Measurements from ENCODE around the gene VSTM4. TPM values are rescaled to one million over a fixed set of nuclear protein-coding genes. Genes with fewer than 3 reads are reported as not detected.

The VSTM4 gene
- total and polyA plus RNA-seq, 2 experiments from 2014 or later, result 0.21 to 0.66 TPM

GRCh38 chr10:49112851-49113250 is 2.5 kb downstream of the VSTM4 start:
- no peak overlapping the region for H3K4me2 ChIP-seq
- H3K27ac Mint-ChIP-seq, result no peak overlapping the region
- H3K36me3 Mint-ChIP-seq (ENCODE audit: low read depth), result no peaks in the 10 kb centered on the region
- no peaks in the 10 kb centered on the region for H3K79me2 ChIP-seq (replicated peaks; ENCODE audit: insufficient read depth)
- H3K4me1 ChIP-seq (ENCODE audit: insufficient read depth), result no peaks in the 10 kb centered on the region
- H2AFZ ChIP-seq, result no peak overlapping the region
- DNase-seq (ENCODE audit: low spot score) (no peak), ATAC-seq (no peak)
- H4K20me1 ChIP-seq (replicated peaks; ENCODE audit: insufficient read depth), result no peaks in the 10 kb centered on the region
- no peaks in the 10 kb centered on the region for H3K36me3 ChIP-seq (ENCODE audit: insufficient read depth)
- no peaks in the 10 kb centered on the region for H3K9me3 Mint-ChIP-seq
- no peak overlapping the region for H3K27ac ChIP-seq (ENCODE audit: low read depth)
- peaks cover 11% of the 10 kb centered on the region for H3K27me3 ChIP-seq (ENCODE audit: insufficient read depth)
- H3K9me2 ChIP-seq (ENCODE audit: insufficient read depth), result no peaks in the 10 kb centered on the region
- H3K4me3 Mint-ChIP-seq, result no peak overlapping the region
- peaks cover 4% of the 10 kb centered on the region for H3K27me3 Mint-ChIP-seq (ENCODE audit: insufficient read depth, low read depth, poor library complexity)
- H3K4me1 Mint-ChIP-seq, result peaks cover 8% of the 10 kb centered on the region
- H3F3A ChIP-seq (replicated peaks; ENCODE audit: low read depth), result no peaks in the 10 kb centered on the region
- TF ChIP-seq JUNB (IDR thresholded peaks at IDR 0.05; ENCODE audit: unreplicated experiment), result no peak
- TF ChIP-seq ZNF114 (CRISPR knock-in tag; IDR thresholded peaks at IDR 0.05), result no peak
- no peak for TF ChIP-seq CTCF (conservative IDR thresholded peaks at IDR 0.05; ENCODE audit: low read depth in 2 of 2)
- no peak for TF ChIP-seq STAT1 (IDR thresholded peaks at IDR 0.05; ENCODE audit: unreplicated experiment)
- TF ChIP-seq ETS1 (IDR thresholded peaks at IDR 0.05), result no peak
- no peak for TF ChIP-seq CREB1 (CRISPR knock-in tag; IDR thresholded peaks at IDR 0.05; ENCODE audit: low read depth)
- TF ChIP-seq POLR2AphosphoS5 (IDR thresholded peaks at IDR 0.05; ENCODE audit: low read depth), result no peak
- no peak for TF ChIP-seq ZNF331 (CRISPR knock-in tag; IDR thresholded peaks at IDR 0.05; ENCODE audit: low read depth)
- TF ChIP-seq ZNF462 (CRISPR knock-in tag; IDR thresholded peaks at IDR 0.05), result no peak
- TF ChIP-seq REST (IDR thresholded peaks at IDR 0.05; ENCODE audit: unreplicated experiment), result no peak
- TF ChIP-seq NANOG (IDR thresholded peaks at IDR 0.05; ENCODE audit: borderline replicate concordance), result no peak
- no peak for TF ChIP-seq EZH2 (IDR thresholded peaks at IDR 0.05; ENCODE audit: low read depth, unreplicated experiment)
- no peak for TF ChIP-seq EZH2phosphoT487 (IDR thresholded peaks at IDR 0.05; ENCODE audit: unreplicated experiment)
- H3K4me3 ChIP-seq, result no peak overlapping the region

All from GM23338 (cell line).